Fibroblast of lung (primary cell): ENCODE data around the gene PUM2. TPM values are rescaled to one million over a fixed set of nuclear protein-coding genes. Genes with fewer than 3 reads are reported as not detected.

Experiments
- DNase-seq, 2 donors: peaks; one replicate each; pipeline versions ENCODE4 v3.0.0 to v3.0.0-alpha.2; 2010; ENCODE audit warnings: low read depth in 2 of 2
- H2AFZ ChIP-seq: 2 replicates; pipeline ENCODE4 v1.5.1; 2012; ENCODE audit warnings: low read length, control low read depth, inconsistent platforms
- H3K27ac ChIP-seq: 2 replicates; pipeline ENCODE4 v1.5.1; 2011; ENCODE audit warnings: low read length, control low read depth; ENCODE audit not compliant: insufficient read depth
- H3K27me3 ChIP-seq: 2 replicates; pipeline ENCODE4 v1.5.1; 2011; ENCODE audit warnings: mild to moderate bottlenecking, low read length; ENCODE audit not compliant: control insufficient read depth, insufficient read depth
- H3K36me3 ChIP-seq: 2 replicates; pipeline ENCODE4 v1.5.1; 2011; ENCODE audit warnings: low read length; ENCODE audit not compliant: control insufficient read depth, insufficient read depth
- H3K4me1 ChIP-seq: 2 replicates; pipeline ENCODE4 v1.5.1; 2011; ENCODE audit warnings: low read length; ENCODE audit not compliant: control insufficient read depth, insufficient read depth; ENCODE audit errors: extremely low read depth
- H3K4me2 ChIP-seq: 2 replicates; pipeline ENCODE4 v1.5.1; 2011; ENCODE audit warnings: low read length, control low read depth; ENCODE audit not compliant: insufficient read depth; ENCODE audit errors: extremely low read depth
- H3K4me3 ChIP-seq, 4 experiments: fragments of 200-600 bp in 1 of 4; sonication (generic) in 1 of 4; replicated peaks in 1 of 4; 2 replicates each; pipeline ENCODE4 v1.5.1; 2011 to 2016; ENCODE audit warnings: low read length in 4 of 4, low read depth in 3 of 4, mild to moderate bottlenecking in 3 of 4, control low read depth in 2 of 4, inconsistent platforms in 1 of 4, mixed read lengths in 1 of 4; ENCODE audit not compliant: insufficient read depth in 1 of 4; ENCODE audit errors: control extremely low read depth in 1 of 4
- H3K79me2 ChIP-seq: 2 replicates; pipeline ENCODE4 v1.5.1; 2012; ENCODE audit warnings: mild to moderate bottlenecking, low read length, inconsistent platforms; ENCODE audit not compliant: control insufficient read depth, insufficient read depth
- H3K9ac ChIP-seq: 2 replicates; pipeline ENCODE4 v1.5.1; 2011; ENCODE audit warnings: mild to moderate bottlenecking, low read length, control low read depth; ENCODE audit not compliant: insufficient read depth
- H3K9me3 ChIP-seq: 2 replicates; pipeline ENCODE4 v1.5.1; 2012; ENCODE audit warnings: low read depth, low read length; ENCODE audit not compliant: control insufficient read depth, insufficient read depth
- H4K20me1 ChIP-seq: 2 replicates; pipeline ENCODE4 v1.5.1; 2011; ENCODE audit warnings: low read length; ENCODE audit not compliant: control insufficient read depth, insufficient read depth; ENCODE audit errors: extremely low read depth
- CTCF ChIP-seq, 2 donors: IDR thresholded peaks in 1 of 2; conservative IDR thresholded peaks in 1 of 2; 1 replicate in 1 of 2; 2 replicates in 1 of 2; pipeline ENCODE4 v1.5.1; 2011 to 2012; ENCODE audit warnings: low read length in 2 of 2, control low read depth in 1 of 2, inconsistent platforms in 1 of 2, low read depth in 1 of 2, mild to moderate bottlenecking in 1 of 2
- EZH2 ChIP-seq: IDR thresholded peaks from 2 replicates; pipeline ENCODE4 v1.5.1; 2012; ENCODE audit warnings: low read length, control low read depth, mild to moderate bottlenecking; ENCODE audit errors: missing control alignments
- polyA plus RNA-seq, 2 donors: library from polyadenylated mRNA; depleted of rRNA in 1 of 2; stranded (reverse) in 1 of 2; unstranded in 1 of 2; fragments of >200 nt; gene quantifications; 2 replicates each; pipeline ENCODE4 v1.2.1, GENCODE V29; 2011 to 2012; ENCODE audit warnings: missing spikeins in 1 of 2
- total RNA-seq: library from RNA; depleted of rRNA; stranded (reverse); fragments of >200 nt; gene quantifications from 2 replicates; pipeline ENCODE4 v1.2.1, GENCODE V29; 2014

Gene PUM2
- total and polyA plus RNA-seq, 2 donors (not counting 1 experiment from before 2014, with no cell fraction given) = 48.2 to 54.2 TPM

- H3K9ac ChIP-seq = no peak overlapping the region
- TF ChIP-seq EZH2 = no peak
- no peak for TF ChIP-seq CTCF (conservative IDR thresholded peaks at IDR 0.05 in 1 of 2, IDR thresholded peaks at IDR 0.05 in 1 of 2; ENCODE audit: low read depth in 1 of 2, low read length in 2 of 2)
- H3K4me2 ChIP-seq = no peak overlapping the region
- no peaks in the 10 kb centered on the region for H3K36me3 ChIP-seq
- no peaks in the 10 kb centered on the region for H3K27me3 ChIP-seq
- H3K79me2 ChIP-seq = no peaks in the 10 kb centered on the region
- H3K27ac ChIP-seq = no peak overlapping the region
- no peak overlapping the region for H3K4me3 ChIP-seq
- H3K9me3 ChIP-seq = no peaks in the 10 kb centered on the region
- DNase-seq = no peak
- H3K4me1 ChIP-seq = peaks cover 6% of the 10 kb centered on the region
- H4K20me1 ChIP-seq = no peaks in the 10 kb centered on the region
- H2AFZ ChIP-seq = no peak overlapping the region
Measured at GRCh38 chr2:20366672-20367116, 16.1 kb upstream of the PUM2 start.

DNA sequence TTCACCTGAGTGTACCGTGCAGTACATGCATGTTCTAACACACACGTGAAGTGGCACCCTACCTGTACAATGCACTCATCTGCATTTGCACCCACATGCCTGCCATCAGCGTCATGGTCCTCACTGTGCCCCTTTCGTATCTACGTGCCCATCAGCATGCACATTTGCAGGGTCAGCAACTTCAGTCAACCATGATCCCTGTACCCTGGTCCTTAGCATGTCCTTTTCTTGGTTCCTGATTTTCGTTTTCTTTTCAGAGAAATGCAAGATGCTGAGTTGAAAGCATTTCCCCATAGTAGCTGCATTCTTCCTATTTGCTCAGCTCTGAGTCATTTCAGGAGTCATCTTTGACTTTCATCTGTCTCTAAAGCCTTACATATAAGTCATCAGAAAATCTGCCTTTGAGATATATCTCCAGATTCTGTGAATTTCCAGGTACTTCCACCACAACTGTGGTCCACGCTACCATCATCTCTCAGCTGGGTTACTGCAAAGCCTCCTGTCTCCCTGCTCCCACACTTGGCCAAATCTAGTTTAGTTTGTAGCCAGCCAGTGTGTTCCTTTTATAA lies 14.7 kb upstream of the PUM2 start:
- Histone ChIP-seq H2AFZ (no peak overlapping the region), H3K36me3 (no peaks in the 10 kb centered on the region), H3K27me3 (no peaks in the 10 kb centered on the region), H3K4me2 (peak overlapping the region; percentile 5), H3K27ac (no peak overlapping the region), H3K4me1 (peaks cover 6% of the 10 kb centered on the region), H3K9me3 (no peaks in the 10 kb centered on the region), H3K79me2 (no peaks in the 10 kb centered on the region), H3K4me3 (no peak overlapping the region), H3K9ac (no peak overlapping the region), H4K20me1 (no peaks in the 10 kb centered on the region)
- TF ChIP-seq CTCF (conservative IDR thresholded peaks at IDR 0.05 in 1 of 2, IDR thresholded peaks at IDR 0.05 in 1 of 2; ENCODE audit: low read depth in 1 of 2, low read length in 2 of 2) (no peak), EZH2 (no peak)
- peak; percentile 60 to 68 for DNase-seq

GRCh38 chr2:20363578-20363977 lies 12.9 kb upstream of the PUM2 start:
- H2AFZ ChIP-seq = no peak overlapping the region
- H3K27me3 ChIP-seq = no peaks in the 10 kb centered on the region
- H3K27ac ChIP-seq = no peak overlapping the region
- no peaks in the 10 kb centered on the region for H3K79me2 ChIP-seq
- H4K20me1 ChIP-seq = no peaks in the 10 kb centered on the region
- H3K36me3 ChIP-seq = no peaks in the 10 kb centered on the region
- H3K4me3 ChIP-seq = no peak overlapping the region
- DNase-seq = no peak
- peaks cover 6% of the 10 kb centered on the region for H3K4me1 ChIP-seq
- no peak for TF ChIP-seq EZH2
- no peak for TF ChIP-seq CTCF (conservative IDR thresholded peaks at IDR 0.05 in 1 of 2, IDR thresholded peaks at IDR 0.05 in 1 of 2; ENCODE audit: low read depth in 1 of 2, low read length in 2 of 2)
- no peak overlapping the region for H3K9ac ChIP-seq
- H3K9me3 ChIP-seq = no peaks in the 10 kb centered on the region
- H3K4me2 ChIP-seq = no peak overlapping the region
